A673 (cell line): ENCODE results near the gene SIRT2. TPM values are rescaled to one million over a fixed set of nuclear protein-coding genes. Genes with fewer than 3 reads are reported as not detected.

Experiments used
- BruUV-seq: library from RNA; stranded (reverse); fragments of 400-500 nt; replicated peaks from 2 replicates; lab custom pipeline; 2021; lab: Mats Ljungman, UMichigan
- CTCF ChIA-PET: fragments of 300-600 bp; sonication (Branson Sonifier 250); formaldehyde crosslinking; loops from one replicate; lab custom pipeline; 2022; ENCODE audit warnings: antibody characterized with exemption; lab: Charles Lee
- POLR2A ChIA-PET: fragments of 300-600 bp; sonication (Branson Sonifier 250); formaldehyde crosslinking; loops from one replicate; lab custom pipeline; 2022; ENCODE audit warnings: antibody characterized with exemption; ENCODE audit not compliant: low non-redundant PET; lab: Charles Lee
- DNase-seq: peaks from one replicate; pipeline ENCODE4 v3.0.0-alpha.2; 2015; ENCODE audit warnings: low spot score
- H3K27ac ChIP-seq: fragments of 200-600 bp; sonication (generic); 2 replicates; pipeline ENCODE4 v1.5.1; 2016; ENCODE audit warnings: mixed run types, low read depth, mild to moderate bottlenecking, mixed read lengths, antibody characterized with exemption, low read length; ENCODE audit not compliant: poor library complexity, severe bottlenecking
- H3K27me3 ChIP-seq: fragments of 200-600 bp; sonication (generic); replicated peaks from 2 replicates; pipeline ENCODE4 v1.6.1; 2017; ENCODE audit warnings: mixed run types, low read depth, mild to moderate bottlenecking, mixed read lengths, antibody characterized with exemption, low read length; ENCODE audit not compliant: insufficient read depth, poor library complexity
- H3K36me3 ChIP-seq: fragments of 200-600 bp; sonication (generic); 2 replicates; pipeline ENCODE4 v1.6.1; 2016; ENCODE audit warnings: mixed run types, mild to moderate bottlenecking, mixed read lengths, antibody characterized with exemption, low read length; ENCODE audit not compliant: insufficient read depth, poor library complexity, severe bottlenecking
- H3K4me1 ChIP-seq: fragments of 200-600 bp; sonication (generic); 2 replicates; pipeline ENCODE4 v1.6.1; 2017; ENCODE audit warnings: mixed run types, mild to moderate bottlenecking, mixed read lengths, antibody characterized with exemption, low read length; ENCODE audit not compliant: insufficient read depth, poor library complexity, severe bottlenecking
- H3K4me3 ChIP-seq: fragments of 200-600 bp; sonication (generic); 2 replicates; pipeline ENCODE4 v1.5.1; 2016; ENCODE audit warnings: low read depth, mixed run types, mild to moderate bottlenecking, mixed read lengths, low read length; ENCODE audit not compliant: poor library complexity, severe bottlenecking
- H3K9me3 ChIP-seq: fragments of 200-600 bp; sonication (generic); 2 replicates; pipeline ENCODE4 v1.6.1; 2016; ENCODE audit warnings: mixed run types, low read depth, mild to moderate bottlenecking, mixed read lengths, antibody characterized with exemption, low read length; ENCODE audit not compliant: poor library complexity, severe bottlenecking
- EZH2 ChIP-seq: fragments of 200-600 bp; sonication (generic); IDR thresholded peaks from 2 replicates; pipeline ENCODE4 v1.6.1; 2017; ENCODE audit warnings: borderline replicate concordance, low read depth, mild to moderate bottlenecking, mixed read lengths, antibody characterized with exemption, low read length; ENCODE audit not compliant: poor library complexity, severe bottlenecking
- intact Hi-C: fragments of 100-400 bp; cut with micrococcal nuclease; formaldehyde crosslinking; loops from one replicate; pipeline ENCODE4 v1.10.0; 2022; ENCODE audit not compliant: unreplicated experiment
- total RNA-seq: library from RNA; stranded (reverse); gene quantifications from 2 replicates; pipeline ENCODE4 v1.2.3, GENCODE V29; 2021
- TF ChIP-seq, protein P1 (sequence below): fragments of 300-800, 200-600 bp; sonication (generic); conservative IDR thresholded peaks from 2 replicates; pipeline ENCODE4 v1.5.1; 2017; ENCODE audit warnings: low read depth, mild to moderate bottlenecking, antibody characterized with exemption, low read length, moderate library complexity, mixed read lengths

Gene SIRT2
- total RNA-seq, 1 experiment from 2014 or later: 32.2 TPM

DNA sequence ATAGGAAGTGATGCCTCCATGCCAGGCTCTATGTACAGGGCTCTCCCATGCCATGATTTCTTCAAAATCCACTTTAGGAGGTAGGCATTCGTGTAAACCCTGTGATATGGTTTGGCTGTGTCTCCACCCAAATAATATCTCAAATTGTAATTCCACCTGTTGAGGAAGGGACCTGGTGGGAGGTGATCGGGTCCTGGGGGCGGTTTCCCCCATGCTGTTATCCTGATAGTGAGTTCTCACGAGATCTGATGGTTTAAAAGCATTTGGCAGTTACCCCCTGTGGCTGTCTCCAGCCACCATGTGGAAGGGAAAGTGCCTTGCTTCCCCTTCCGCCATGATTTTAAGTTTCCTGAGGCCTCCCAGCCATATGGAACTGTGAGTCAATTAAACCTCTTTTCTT, 23.1 kb upstream of the SIRT2 start:
- no TSS peak for BruUV-seq
- H3K4me3 ChIP-seq: no peak overlapping the region
- TF ChIP-seq, protein P1, sequence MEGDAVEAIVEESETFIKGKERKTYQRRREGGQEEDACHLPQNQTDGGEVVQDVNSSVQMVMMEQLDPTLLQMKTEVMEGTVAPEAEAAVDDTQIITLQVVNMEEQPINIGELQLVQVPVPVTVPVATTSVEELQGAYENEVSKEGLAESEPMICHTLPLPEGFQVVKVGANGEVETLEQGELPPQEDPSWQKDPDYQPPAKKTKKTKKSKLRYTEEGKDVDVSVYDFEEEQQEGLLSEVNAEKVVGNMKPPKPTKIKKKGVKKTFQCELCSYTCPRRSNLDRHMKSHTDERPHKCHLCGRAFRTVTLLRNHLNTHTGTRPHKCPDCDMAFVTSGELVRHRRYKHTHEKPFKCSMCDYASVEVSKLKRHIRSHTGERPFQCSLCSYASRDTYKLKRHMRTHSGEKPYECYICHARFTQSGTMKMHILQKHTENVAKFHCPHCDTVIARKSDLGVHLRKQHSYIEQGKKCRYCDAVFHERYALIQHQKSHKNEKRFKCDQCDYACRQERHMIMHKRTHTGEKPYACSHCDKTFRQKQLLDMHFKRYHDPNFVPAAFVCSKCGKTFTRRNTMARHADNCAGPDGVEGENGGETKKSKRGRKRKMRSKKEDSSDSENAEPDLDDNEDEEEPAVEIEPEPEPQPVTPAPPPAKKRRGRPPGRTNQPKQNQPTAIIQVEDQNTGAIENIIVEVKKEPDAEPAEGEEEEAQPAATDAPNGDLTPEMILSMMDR: no peak
- no peak for TF ChIP-seq EZH2
- peaks cover 20% of the 10 kb centered on the region for H3K36me3 ChIP-seq
- no peaks in the 10 kb centered on the region for H3K27me3 ChIP-seq
- H3K27ac ChIP-seq: no peak overlapping the region
- DNase-seq: no peak
- POLR2A ChIA-PET: no interaction called here
- no peaks in the 10 kb centered on the region for H3K9me3 ChIP-seq
- no peaks in the 10 kb centered on the region for H3K4me1 ChIP-seq
- intact Hi-C loops: no loop called here
- CTCF ChIA-PET: no interaction called here

DNA sequence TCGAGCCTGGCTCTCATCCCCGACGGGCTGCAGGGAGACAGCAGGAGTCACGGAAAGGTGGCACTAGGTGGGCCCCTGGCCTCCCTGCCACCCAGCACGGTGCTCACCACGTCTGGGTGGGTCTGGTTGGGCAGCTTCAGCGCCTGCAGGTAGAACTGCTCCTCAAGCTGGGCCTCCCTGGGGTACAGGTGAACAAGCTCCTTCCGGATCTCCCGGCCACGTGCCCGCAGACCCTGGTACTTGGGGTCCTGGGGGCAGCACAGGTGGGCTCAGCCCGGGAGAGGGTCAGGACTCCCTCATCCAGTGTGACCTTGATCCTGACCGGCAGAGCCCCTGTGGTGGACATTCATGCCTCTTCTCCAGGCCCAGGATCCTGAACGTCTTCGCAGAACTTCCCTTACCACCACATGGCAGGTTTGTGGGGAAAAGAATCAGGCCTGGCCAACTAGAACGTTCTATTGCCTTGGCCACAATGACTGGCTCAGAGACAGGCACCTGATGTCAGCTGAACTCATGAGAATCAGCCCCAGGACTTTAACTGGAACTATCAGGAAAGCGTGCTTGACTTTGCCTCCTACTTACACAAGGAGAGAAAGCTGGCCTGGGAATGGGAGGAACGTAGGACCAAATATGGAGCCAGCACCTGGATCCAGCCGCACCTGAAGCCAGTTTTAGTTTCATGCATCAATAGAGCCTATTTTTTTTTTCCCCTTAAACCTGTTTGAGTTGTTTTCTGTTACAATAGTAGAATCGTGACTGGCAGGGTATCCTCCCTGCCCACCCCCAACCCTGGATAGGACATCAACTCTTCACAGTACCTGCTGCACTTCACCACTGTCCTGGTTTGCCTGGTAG, 22.2 kb upstream of the SIRT2 start:
- DNase-seq: no peak
- Histone ChIP-seq H3K9me3 (no peaks in the 10 kb centered on the region), H3K27me3 (no peaks in the 10 kb centered on the region), H3K36me3 (peaks cover 20% of the 10 kb centered on the region), H3K27ac (no peak overlapping the region), H3K4me3 (no peak overlapping the region), H3K4me1 (no peaks in the 10 kb centered on the region)
- ChIA-PET POLR2A (no interaction called here), CTCF (no interaction called here)
- intact Hi-C loops: no loop called here
- BruUV-seq: no TSS peak
- TF ChIP-seq, protein P1: no peak
- no peak for TF ChIP-seq EZH2

DNA sequence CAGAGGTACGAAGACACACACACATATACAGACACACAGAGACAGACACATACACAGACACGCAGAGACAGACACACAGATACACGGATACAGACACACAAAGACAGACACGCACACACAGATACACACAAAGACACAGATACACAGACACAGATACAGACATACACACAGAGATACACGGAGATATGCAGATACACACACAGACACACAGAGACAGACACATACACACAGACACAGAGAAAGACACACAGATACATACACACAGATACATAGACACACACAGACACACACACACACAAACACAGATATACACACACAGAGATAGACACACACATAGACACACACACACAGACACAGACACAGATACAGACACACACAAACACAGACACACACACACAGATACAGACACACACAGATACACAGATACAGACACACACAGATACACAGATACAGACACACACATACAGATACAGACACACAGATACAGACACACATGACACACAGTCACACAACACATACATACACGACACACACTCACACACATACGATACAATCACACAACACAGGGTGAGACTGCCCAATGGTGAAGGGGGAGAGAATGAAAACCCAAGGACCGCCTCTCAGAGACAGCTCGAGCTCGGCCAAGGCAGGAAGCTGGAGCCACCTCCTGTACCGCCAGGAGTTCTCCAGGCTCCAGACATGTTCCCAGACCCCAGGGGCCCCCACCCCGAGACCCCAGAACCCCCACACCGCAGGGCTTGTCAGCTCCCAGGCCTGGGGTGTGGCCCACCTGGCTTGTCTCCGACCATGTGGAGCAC, 21.4 kb upstream of the SIRT2 start:
- ChIA-PET POLR2A (no interaction called here), CTCF (no interaction called here)
- Histone ChIP-seq H3K27ac (no peak overlapping the region), H3K36me3 (peaks cover 15% of the 10 kb centered on the region), H3K4me1 (no peaks in the 10 kb centered on the region), H3K4me3 (no peak overlapping the region), H3K9me3 (no peaks in the 10 kb centered on the region), H3K27me3 (no peaks in the 10 kb centered on the region)
- TF ChIP-seq EZH2: no peak
- TF ChIP-seq, protein P1: no peak
- no TSS peak for BruUV-seq
- no peak for DNase-seq
- intact Hi-C loops: no loop called here
